GM21423 (cell line): ENCODE measurements around the gene SYCP1.
"Not testable (repeated sequence)": the region's sequence is repeated elsewhere in the genome, so short reads cannot be mapped to it uniquely, and the experiment has no call there.

Source experiments
- ATAC-seq: cut with Tn5 transposase; IDR thresholded peaks from one replicate; pipeline ENCODE4 v1.9.1; 2021; ENCODE audit warnings: mild to moderate bottlenecking, moderate library complexity; ENCODE audit not compliant: unreplicated experiment

The SYCP1 gene, protein sequence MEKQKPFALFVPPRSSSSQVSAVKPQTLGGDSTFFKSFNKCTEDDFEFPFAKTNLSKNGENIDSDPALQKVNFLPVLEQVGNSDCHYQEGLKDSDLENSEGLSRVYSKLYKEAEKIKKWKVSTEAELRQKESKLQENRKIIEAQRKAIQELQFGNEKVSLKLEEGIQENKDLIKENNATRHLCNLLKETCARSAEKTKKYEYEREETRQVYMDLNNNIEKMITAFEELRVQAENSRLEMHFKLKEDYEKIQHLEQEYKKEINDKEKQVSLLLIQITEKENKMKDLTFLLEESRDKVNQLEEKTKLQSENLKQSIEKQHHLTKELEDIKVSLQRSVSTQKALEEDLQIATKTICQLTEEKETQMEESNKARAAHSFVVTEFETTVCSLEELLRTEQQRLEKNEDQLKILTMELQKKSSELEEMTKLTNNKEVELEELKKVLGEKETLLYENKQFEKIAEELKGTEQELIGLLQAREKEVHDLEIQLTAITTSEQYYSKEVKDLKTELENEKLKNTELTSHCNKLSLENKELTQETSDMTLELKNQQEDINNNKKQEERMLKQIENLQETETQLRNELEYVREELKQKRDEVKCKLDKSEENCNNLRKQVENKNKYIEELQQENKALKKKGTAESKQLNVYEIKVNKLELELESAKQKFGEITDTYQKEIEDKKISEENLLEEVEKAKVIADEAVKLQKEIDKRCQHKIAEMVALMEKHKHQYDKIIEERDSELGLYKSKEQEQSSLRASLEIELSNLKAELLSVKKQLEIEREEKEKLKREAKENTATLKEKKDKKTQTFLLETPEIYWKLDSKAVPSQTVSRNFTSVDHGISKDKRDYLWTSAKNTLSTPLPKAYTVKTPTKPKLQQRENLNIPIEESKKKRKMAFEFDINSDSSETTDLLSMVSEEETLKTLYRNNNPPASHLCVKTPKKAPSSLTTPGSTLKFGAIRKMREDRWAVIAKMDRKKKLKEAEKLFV

GRCh38 chr1:114854693-114855320, at the start of gene SYCP1:
SYCP1 (plus strand) TSS chr1:114854863; CDS start chr1:114855465, 602 bp downstream.
- no peak for ATAC-seq

DNA sequence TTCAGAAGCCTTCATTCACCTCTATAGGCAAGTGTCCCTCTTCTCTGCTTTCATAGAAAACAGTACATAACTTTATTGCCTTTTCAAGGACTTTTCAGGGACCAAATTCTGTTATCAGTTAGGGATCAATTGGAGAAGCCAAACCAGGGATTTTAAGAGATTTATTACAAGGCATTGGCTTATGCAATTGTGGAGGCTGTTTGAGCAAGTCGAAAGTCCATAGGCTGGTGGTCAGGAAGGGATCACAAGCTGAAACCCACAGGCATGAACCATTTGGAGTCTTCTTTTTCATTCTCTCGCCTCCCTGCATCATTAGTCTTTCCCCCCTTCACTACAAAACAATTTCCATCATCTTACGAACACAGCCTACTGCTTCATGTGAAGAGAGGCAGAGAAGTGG, 34.8 kb upstream of the SYCP1 start:
- no peak for ATAC-seq

- no peak for ATAC-seq
Measured at GRCh38 chr1:114820392-114820791, 34.3 kb upstream of the SYCP1 start.

GRCh38 chr1:114821978-114822377, 32.7 kb upstream of the SYCP1 start:
- no peak for ATAC-seq

DNA sequence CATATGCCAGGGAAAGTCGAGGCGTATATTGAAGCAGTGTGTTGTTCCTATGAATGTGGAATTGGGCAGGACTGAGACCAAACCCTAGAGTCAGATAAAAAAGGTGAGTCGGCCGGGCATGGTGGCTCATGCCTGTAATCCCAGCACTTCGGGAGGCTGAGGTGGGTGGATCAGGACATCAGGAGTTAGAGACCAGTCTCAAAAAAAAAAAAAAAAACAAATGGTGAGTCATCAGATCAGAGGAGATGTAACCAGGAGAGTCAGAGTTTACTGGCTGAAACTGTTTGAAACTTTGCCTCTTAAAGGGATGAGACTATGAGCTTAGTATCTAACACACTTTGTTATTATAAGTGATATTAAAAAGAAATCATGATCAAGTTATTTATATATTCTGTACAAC, 26.4 kb upstream of the SYCP1 start:
- ATAC-seq, result no peak

- not testable (repeated sequence) for ATAC-seq
Measured at GRCh38 chr1:114830075-114830474, 24.6 kb upstream of the SYCP1 start.

GRCh38 chr1:114831276-114831994, 23.2 kb upstream of the SYCP1 start:
- ATAC-seq, result no peak

DNA sequence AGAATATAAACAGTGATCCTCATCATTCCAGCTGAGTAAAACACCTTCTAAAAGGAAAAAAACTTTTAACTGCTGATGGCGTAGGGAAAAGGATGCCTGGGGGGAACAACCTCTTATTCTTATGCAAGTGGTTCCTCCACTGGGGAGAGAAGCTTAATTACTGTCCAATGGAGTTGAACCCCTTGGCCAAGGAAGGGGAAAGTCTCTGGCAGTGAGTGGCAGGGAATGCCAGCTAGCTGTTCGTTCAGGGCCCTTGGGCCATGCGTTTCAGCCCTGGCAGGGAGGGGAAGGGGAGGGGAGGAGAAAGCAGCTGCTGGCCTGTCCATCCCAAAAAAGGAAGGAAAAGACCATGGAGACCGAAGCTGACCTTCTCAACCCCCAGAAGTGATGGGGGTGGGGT, 22.6 kb upstream of the SYCP1 start:
- ATAC-seq, result no peak

- ATAC-seq, result no peak
Measured at GRCh38 chr1:114833421-114833820, 21.2 kb upstream of the SYCP1 start.

GRCh38 chr1:114844270-114844669, 10.4 kb upstream of the SYCP1 start:
- no peak for ATAC-seq

DNA sequence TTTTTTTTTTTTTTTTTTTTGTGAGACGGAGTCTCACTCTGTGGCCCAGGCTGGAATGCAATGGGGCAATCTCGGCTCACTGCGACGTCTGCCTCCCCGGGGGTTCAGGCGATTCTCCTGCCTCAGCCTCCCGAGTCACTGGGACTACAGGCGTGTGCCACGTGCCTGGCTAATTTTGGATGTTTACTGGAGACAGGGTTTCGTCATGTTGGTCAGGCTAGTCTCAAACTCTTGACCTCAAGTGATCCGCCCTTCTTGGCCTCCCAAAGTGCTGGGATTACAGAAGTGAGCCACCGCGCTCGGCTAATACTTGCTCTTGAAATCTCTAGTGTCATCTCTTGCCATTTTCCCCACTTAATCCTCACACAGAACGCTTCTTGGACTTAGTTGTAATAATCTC, 1.1 kb upstream of the SYCP1 start:
- no peak for ATAC-seq

GRCh38 chr1:114861384-114861783, 6.7 kb downstream of the SYCP1 start:
- no peak for ATAC-seq

DNA sequence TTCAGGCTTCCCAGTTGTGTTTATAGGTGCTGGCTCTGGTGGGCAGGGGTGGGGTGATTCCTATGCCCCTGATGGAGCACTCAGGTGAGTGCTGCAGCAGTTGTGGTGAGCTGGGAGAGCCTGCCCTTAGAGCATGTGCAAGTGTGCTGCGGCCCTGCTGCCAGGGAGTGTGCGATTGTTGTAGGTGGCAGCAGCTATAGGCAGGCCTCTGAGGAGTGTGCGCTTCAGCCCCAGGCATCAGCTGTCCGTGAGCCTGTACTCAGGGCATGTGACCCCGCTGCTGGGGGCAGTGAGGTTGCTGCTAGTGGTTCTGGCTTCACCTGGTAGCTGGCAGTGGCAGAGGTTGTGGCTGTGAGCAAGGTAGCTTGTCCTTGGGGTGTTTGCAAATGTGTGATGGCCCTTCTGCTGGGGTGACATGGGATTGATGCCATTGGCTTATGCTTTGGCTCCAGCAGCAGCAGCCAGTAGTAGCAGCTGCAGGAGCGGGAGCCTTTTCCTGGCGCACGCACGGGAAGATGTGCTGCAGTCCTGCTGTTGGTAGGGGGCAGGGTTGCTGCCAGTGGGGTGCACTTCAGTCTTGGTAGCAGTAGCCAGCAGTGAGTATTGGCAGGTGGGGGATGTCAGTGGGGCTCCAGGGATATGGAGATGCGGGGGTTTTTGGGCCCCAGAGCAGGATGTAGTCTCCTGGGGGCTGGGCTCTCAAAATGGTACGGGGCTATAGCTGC, 37.7 kb downstream of the SYCP1 start:
- no peak for ATAC-seq

DNA sequence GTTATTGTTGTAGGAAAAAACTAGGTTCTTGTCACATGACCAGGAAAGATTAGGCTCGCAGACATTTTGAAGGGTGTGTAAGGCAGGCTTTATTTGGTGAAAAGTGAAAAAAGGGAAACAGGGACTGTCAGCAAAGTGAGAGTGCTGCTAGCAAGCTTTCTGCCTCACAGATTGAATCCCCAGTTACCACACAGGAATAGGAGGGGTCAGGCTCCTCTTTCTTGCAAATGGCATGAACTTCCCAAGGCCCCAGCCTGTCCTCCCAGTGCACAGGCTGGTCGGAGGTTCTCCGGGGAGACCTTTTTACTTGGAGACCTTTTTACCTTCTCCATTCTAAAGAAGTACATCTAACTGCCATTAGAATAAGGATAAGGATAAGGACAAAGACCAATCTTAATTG, 42.1 kb downstream of the SYCP1 start:
- no peak for ATAC-seq

DNA sequence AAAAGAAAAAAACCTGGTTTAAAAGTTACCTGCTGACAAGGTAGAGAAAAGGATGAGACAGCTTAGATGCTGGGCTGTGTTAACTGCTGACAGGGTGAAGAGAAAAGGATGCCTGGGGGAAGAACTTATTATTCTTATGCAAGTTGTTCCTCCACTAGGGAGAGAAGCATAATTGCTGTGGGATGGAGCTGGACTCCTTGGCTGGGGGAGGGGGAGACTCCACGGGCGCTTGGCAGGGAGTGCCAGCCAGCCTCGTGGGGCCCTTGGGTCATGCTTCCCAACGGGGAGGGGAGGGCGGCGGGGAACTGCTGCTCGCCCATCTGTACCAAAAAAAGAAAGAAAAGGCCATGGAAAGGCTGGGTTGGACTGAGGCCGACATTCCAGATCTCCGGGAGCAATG, 47.2 kb downstream of the SYCP1 start:
- ATAC-seq, result no peak

DNA sequence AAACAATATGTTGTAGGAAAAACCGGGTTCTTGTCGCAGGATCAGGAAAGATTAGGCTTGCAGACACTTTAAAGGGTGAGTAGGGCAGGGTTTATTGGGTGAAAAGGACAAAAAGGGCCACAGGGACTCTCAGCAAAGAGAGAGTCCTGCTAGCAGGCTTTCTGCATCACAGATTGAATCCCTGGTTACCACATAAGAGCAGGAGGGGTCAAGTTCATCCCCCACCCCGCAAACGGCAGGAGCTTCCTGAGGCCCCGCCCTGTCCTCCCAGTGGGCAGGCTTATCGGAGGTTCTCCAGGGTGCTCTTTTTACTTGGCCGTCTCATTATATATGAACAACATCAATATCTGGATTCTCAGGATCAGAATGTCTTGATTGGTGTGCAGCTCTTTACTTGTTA, 47.7 kb downstream of the SYCP1 start:
- no peak for ATAC-seq

DNA sequence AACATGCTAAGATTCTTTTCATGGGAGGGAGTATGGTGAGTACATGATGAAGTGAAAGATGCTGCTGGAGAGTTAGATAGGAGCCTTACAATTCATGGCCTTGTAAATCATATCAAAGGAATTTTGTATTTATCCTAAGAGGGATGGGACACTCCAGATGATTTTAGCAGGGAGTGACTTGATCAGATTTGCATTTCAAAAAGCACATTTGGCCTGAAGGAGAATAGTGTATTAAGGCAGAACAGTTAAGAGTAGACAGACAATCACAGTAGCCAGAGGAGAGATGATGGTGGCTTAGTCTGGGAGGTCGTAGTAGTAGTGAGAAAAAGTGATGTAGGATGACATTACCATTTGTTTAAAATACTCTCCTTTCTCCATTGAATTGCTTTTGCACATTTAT, 48.8 kb downstream of the SYCP1 start:
- no peak for ATAC-seq

- not testable (repeated sequence) for ATAC-seq
Measured at GRCh38 chr1:114915720-114916119, 61.1 kb downstream of the SYCP1 start.

- no peak for ATAC-seq
Measured at GRCh38 chr1:114926607-114927006, 71.9 kb downstream of the SYCP1 start.

GRCh38 chr1:114927401-114927800, 72.7 kb downstream of the SYCP1 start:
- no peak for ATAC-seq
